HG02642 (cell line): ENCODE data around the gene FAM90A1.
"Not testable (repeated sequence)": the region's sequence is repeated elsewhere in the genome, so short reads cannot be mapped to it uniquely, and the experiment has no call there.

Source experiments
- ATAC-seq: cut with Tn5 transposase; IDR thresholded peaks from one replicate; pipeline ENCODE4 v1.9.1; 2021; ENCODE audit warnings: mild to moderate bottlenecking; ENCODE audit not compliant: unreplicated experiment, poor library complexity

The FAM90A1 gene

GRCh38 chr12:8234746-8235145 lies 7.3 kb upstream of the FAM90A1 start:
- ATAC-seq = not testable (repeated sequence)

DNA sequence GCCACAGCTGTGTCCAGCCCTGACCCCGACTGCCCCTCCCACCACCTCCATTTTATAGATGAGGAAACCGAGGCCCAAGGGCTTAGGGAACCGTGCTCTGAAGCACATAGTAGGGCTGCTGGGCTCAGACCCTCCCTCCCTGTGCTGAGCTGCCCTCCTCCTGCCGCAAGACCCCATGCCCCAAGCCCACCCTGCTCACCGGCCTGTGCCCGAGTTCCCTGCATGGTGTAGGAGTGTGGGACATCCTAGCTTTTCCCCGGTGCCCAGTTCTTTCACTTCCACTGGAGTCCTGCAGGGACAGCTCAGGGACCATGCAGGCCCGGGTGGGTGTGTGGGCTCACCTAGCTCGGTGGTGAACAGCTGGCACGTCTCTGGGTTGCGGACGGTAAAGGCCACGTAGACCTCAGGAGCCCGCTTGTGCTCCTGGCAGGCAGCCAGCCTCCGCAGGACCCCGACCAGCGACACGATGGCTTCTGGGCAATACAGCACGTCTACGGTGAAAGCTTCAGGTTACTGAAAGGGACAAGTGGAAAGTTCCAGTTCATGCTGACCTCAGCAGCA lies 6.6 kb upstream of the FAM90A1 start:
- not testable (repeated sequence) for ATAC-seq

GRCh38 chr12:8233300-8233855 lies 6.0 kb upstream of the FAM90A1 start:
- ATAC-seq = not testable (repeated sequence)

DNA sequence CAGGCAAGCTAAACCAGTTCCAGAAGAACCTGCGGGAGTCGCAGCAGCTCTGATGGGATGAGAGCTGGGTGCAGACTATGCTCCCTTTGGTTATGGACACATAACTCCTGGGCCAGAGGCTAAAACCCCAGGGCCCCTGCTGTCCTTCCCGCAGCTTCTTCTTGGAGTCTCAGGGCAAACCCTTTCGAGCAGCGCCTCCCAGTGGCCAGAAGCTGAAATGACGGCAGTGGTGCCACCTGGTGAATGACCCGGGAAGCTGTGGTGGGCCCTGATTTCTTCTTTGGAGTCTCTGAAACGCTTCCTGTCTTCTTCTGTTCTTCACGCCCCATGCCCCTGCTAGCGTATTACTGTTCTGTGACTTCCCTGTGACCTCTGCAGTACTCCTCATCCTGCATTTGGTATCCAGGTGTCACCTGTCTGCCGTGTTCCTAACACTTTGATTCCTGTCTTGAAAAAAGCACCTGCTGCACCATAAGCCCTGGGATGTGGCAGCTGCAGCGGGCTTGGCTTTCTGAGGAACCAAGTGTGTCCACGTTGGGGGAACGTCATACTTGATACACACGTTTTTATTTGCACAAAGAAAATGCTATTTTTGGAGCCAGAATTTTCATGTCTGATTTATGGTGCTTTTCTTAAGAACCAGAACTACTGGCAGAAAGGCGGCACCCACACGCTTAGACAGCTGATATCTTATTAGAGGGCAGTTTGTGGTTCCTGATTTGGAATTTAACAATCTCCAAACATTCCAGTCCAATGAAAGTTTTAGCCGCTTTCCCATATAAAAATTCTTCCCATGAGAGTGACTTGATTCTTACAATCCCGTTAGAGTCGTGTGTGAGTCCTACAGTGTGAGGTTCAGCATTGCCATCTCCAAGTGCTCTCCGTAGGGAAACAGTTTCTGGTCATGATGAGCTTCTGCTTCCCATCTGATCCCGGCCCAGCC lies 4.5 kb upstream of the FAM90A1 start:
- not testable (repeated sequence) for ATAC-seq

DNA sequence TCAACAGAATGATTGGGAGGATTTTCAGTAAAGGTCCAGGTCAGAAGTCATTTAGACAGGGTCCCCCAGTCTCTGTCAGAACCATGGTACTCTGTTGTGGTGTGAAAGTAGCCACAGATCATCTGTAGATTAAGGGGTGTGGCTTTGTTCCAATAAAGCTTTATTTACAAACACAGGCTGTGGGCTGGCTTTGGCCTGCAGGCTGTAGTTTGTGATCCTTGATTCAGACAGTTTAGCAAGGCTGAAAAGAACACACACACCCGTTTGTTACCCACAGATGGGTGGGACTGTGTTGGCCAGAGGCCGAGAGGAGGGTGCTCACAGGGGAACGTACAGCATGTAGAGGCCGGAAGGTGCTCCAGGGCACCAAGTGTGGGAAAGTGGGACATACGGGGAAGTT lies 3.6 kb upstream of the FAM90A1 start:
- not testable (repeated sequence) for ATAC-seq

- ATAC-seq = not testable (repeated sequence)
Observed at GRCh38 chr12:8229486-8229885, 2.1 kb upstream of the FAM90A1 start.

DNA sequence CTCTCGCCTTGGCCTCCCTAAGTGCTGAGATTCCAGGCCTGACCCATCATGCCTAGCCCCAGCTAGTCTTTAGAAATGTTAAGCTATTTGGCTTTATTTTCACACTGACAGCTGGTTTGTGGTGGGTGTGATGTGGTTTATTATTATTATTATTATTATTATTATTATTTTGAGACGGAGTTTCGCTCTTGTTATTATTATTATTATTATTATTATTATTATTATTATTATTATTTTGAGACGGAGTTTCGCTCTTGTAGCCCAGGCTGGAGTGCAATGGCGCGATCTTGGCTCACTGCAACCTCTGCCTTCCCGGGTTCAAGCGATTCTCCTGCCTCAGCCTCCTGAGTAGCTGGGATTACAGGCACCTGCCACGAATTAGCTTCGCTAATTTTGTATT lies 1.2 kb upstream of the FAM90A1 start:
- ATAC-seq = not testable (repeated sequence)

DNA sequence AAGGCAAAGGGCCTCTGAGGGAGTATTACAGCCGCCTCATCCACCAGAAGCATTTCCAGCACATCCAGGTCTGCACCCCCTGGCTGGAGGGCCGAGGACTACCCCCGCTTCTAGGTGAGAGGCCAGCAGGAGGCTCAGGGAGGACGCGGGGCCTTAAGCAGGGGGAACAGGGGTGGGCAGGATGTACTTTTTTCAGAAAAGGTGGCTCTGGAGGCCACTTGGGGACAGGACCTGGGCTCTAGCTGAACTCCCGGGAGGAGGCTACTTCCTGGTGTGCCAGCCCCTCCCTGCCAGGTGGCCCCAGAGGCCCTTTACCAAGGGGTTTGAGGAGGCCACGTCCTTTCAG lies 287 bp upstream of the FAM90A1 start:
- ATAC-seq = not testable (repeated sequence)

DNA sequence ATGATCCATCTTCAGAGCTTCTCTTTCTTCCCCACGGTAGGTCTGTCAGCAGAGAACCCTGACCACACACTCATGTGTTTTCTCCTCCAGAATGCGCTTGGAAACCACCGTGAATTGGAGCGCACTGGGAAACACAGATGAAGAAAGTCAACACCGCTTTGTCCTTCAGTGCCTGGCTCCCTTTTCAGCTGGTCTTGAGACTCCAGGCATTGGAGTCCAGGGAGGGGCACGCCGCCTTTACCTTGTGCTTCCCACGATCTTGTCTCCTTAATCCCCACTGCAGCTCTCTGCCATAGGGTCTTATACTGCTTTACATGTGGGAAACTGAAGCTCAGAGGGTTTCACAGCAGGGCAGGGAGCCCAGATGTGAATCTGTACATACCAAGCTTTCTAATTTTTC lies 1.1 kb downstream of the FAM90A1 start:
- no peak for ATAC-seq

GRCh38 chr12:8224782-8225181 lies 2.6 kb downstream of the FAM90A1 start:
- not testable (repeated sequence) for ATAC-seq

DNA sequence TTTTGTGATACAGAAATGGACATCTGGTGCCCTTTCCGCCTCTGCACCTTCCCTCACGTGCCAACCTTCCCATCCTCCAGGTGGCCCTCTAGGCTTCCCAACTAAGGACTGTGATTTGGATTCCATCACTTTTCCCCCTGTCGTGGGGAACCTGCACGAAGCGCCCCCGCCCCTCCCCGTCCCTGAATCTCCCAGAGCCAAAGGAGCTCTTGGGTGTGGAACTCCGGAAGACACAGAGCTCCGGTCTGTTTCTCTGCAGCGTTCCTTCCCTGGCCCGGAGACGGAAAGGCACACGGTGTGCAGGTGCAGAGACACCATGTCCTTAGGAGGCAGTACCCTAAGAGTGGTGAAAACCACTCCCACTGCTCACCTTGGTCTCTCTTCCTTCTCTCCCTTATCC lies 3.8 kb downstream of the FAM90A1 start:
- ATAC-seq = not testable (repeated sequence)

- ATAC-seq = not testable (repeated sequence)
Observed at GRCh38 chr12:8222303-8222702, 5.1 kb downstream of the FAM90A1 start.

DNA sequence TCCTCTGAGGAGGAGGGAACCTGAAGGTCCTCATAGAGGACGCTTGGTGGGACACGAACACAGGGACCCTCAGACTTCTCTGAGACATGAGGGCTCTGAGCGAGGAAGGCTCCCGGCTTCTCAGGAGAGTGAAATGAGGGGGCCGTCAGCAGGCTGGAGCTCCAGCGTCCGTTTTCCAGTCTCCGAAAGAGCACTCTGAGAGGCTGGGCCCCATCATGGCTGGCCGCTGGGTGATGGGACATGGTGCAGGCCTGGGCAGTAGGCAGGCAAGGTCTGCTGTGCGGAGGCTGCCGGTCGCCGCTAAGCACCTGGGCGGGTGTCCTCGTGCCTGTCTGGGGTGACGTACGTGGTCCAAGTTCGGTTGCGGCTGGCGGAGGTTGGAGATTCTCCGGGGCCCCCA lies 5.6 kb downstream of the FAM90A1 start:
- not testable (repeated sequence) for ATAC-seq

DNA sequence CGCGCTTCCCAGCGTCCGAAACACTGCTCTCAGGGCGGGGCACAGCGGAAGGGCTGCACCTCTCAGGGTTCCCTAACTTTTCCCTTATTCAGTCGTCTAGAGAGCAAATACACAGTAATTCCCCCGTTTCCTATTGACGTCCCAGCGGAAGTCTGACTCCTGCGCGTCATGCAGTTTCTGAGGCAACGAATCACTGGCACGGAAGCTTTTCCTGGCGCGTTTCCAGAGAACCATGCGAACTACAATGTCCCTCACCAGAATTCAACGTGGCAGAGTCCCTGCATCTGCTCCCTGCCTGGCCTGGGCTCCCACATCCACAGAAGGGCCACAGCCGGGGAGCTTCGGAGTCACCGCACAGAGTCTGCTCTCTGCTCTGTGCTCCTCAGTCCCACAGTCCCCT lies 6.0 kb downstream of the FAM90A1 start:
- not testable (repeated sequence) for ATAC-seq

DNA sequence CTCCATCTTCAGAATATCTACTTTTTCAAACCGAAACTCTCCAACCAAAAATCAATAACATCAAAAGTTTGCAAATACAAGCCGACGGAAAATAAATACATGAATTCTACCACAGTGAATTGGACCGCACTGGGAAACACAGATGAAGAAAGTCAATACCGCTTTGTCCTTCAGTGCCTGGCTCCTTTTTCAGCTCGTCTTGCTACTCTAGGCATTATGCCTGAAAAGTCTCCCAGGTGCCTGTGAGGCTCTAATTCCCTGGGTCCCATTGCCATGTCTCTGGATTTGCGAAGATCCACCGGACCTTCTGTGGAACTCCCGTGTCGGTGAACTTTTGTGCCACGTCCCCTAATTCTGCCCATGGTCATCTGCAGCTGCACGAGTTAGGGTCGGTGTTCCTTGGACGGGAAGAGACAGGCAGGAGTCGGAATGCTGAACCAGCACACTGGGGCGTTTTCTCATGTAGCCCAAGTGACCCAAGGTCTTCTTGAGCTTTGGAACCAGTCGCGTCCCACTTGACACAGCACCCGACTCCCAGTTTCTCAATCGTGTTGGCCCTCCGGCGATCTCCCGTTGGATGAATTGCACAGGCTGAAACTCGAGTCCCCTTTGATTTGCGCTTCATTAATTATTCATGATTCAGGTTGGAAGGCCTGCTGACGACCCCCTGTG lies 8.6 kb downstream of the FAM90A1 start:
- not testable (repeated sequence) for ATAC-seq

DNA sequence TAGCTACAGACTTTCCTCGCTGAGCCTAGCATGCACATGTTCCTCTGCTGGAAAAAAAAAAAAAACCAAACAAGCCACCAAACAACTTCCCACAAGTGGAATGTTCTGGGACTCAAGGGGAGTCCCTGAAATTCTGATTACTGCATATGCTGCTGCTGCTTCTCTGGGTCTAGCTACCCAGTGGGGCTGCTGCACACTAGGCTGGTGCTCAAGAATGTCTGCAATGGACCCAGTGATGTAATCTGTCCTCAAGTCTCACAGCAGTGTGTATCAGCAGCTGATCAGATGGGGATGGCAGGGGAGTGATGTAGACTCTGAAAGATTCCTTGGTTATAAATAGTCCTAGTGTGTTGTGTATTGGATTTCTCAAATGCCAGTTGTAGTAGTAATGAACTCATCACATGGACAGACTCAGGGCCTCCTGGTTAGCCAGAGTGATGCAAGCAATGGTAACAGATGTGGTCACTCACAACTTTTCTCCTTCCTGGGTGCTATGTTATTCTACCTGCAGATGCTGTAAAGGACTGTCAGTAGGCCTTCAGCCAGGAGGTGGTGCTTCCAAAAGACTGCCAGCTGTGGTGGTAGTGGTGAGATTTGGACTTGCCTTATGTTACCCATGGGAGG lies 29.6 kb downstream of the FAM90A1 start:
- ATAC-seq = not testable (repeated sequence)

DNA sequence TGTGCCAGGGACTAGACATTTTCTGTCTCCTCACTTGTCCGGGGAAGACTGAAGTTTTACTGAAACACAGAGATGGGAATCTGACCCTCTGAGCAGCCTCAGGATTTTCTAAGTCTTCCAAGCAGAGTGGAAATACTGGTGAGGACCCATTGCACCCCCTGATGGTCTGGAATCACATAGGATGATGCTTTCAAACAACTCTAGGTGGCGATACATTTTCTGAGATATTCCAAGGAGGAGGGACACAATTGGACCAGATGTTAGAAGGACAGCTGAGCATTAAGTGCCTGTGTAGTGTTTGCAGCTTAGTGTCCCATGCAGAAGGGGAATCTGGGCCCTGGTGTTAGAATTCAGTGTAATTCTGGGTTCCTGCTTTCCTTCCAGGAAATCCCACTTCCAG lies 39.3 kb downstream of the FAM90A1 start:
- ATAC-seq = not testable (repeated sequence)

DNA sequence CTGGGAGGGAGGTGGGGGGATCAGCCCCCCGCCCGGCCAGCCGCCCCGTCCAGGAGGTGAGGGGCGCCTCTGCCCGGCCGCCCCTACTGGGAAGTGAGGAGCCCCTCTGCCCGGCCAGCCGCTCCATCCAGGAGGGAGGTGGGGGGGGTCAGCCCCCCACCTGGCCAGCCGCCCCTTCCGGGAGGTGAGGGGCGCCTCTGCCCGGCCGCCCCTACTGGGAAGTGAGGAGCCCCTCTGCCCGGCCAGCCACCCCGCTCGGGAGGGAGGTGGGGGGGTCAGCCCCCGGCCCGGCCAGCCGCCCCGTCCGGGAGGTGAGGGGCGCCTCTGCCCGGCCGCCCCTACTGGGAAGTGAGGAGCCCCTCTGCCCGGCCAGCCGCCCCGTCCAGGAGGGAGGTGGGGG lies 43.2 kb downstream of the FAM90A1 start:
- not testable (repeated sequence) for ATAC-seq

DNA sequence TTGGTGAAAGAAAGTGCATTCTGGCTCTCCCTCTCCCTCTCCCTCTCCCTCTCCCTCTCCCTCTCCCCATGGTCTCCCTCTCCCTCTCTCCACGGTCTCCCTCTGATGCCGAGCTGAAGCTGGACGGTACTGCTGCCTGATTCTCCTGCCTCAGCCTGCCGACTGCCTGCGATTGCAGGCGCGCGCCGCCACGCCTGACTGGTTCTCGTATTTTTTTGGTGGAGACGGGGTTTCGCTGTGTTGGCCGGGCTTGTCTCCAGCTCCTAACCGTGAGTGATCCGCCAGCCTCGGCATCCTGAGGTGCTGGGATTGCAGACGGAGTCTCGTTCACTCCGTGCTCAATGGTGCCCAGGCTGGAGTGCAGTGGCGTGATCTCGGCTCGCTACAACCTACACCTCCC lies 44.1 kb downstream of the FAM90A1 start:
- not testable (repeated sequence) for ATAC-seq

GRCh38 chr12:8182923-8183322 lies 44.5 kb downstream of the FAM90A1 start:
- not testable (repeated sequence) for ATAC-seq
